Right cardiac atrium (tissue), 5 donors: Measurements from ENCODE around the gene CALD1. TPM values are rescaled to one million over a fixed set of nuclear protein-coding genes. Genes with fewer than 3 reads are reported as not detected.

Experiments used
- ATAC-seq, 2 donors: fragments of 200-7000 bp; cut with Tn5 transposase; one replicate each; pipeline versions ENCODE4 v1.8.0 to v1.9.1; 2020; ENCODE audit warnings: moderate library complexity in 2 of 2, mild to moderate bottlenecking in 1 of 2
- DNase-seq, 3 donors: peaks; one replicate each; pipeline ENCODE4 v3.0.0-alpha.2; 2020
- H3K27ac ChIP-seq: one replicate; pipeline ENCODE4 v1.5.1; 2013; ENCODE audit warnings: mild to moderate bottlenecking, low read length, control low read depth, moderate library complexity
- H3K27me3 ChIP-seq: one replicate; pipeline ENCODE4 v1.6.1; 2013; ENCODE audit not compliant: control insufficient read depth, insufficient read depth
- H3K4me1 ChIP-seq: one replicate; pipeline ENCODE4 v1.6.1; 2013; ENCODE audit warnings: low read length; ENCODE audit not compliant: control insufficient read depth, insufficient read depth
- H3K4me3 ChIP-seq: one replicate; pipeline ENCODE4 v1.5.1; 2013; ENCODE audit warnings: low read length, control low read depth
- H3K9me3 ChIP-seq: one replicate; pipeline ENCODE4 v1.6.1; 2013; ENCODE audit warnings: low read length; ENCODE audit not compliant: control insufficient read depth
- WGBS: extraction: QIAGEN DNeasy Blood & Tissue Kit; methylation state at CpG from one replicate; pipeline ENCODE4 v1.1.7; 2013; 5-methylcytosine and 5-hydroxymethylcytosine counted together
- intact Hi-C, 4 donors: fragments of 100-400 bp; cut with DNase I; formaldehyde crosslinking; loops; one replicate each; pipeline versions ENCODE4 v1.11.0 to v1.14.0; 2022 to 2023
- polyA plus RNA-seq: library from polyadenylated mRNA; stranded (reverse); fragments of 200-250 nt; gene quantifications from one replicate; pipeline ENCODE4 v1.2.3, GENCODE V29; 2013
- total RNA-seq, 4 donors: library from RNA; stranded (reverse); fragmentation: NEBNext Ultra II Directional; extraction: Animal tissue kit (Norgen Biotek cat#: 25700); gene quantifications; one replicate each; pipeline ENCODE4 v1.2.1, GENCODE V29; 2021
- donor health status: healthy with polysubstance abuse.
- donor health status: DM: no; HTN: yes; CAD: no.
- donor health status: DM: no; HTN: no; CAD: no.
- donor health status: DM: no; HTN: yes; CAD: no; lungs with severe emphysema.
- donor health status: DM: yes; HTN: yes; CAD: no.

The CALD1 gene
- total and polyA plus RNA-seq, 5 donors: 93.9 to 214 (median 135) TPM

DNA sequence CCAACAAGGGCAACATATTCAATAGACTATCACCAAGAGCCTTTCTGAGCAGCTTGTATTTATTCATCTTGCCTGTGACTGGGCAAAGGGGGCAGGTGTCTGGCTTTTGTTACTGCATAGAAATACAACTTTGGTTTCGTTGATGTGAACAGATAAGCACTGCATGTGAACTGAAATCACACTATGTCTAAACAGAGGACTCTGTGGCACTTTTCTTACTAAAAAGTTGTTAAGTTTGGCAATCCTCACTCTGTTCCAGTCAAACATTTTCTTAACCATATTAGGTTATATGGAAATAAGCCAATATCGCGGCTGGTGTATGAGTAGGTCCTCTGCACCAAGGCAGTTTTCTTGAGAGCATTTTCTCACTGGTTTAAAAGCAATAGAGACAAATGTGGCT lies 48.5 kb downstream of the CALD1 start:
- H3K27me3 ChIP-seq: no peaks in the 10 kb centered on the region
- DNase-seq (no peak), ATAC-seq (peak; percentile 78 to 89)
- 43% methylated on average over 3 of the region's 3 CpGs for WGBS
- H3K9me3 ChIP-seq: no peaks in the 10 kb centered on the region
- H3K27ac ChIP-seq: peak overlapping the region; percentile 84
- no peak overlapping the region for H3K4me3 ChIP-seq
- intact Hi-C loops: no loop called here
- H3K4me1 ChIP-seq: peaks cover 5% of the 10 kb centered on the region

DNA sequence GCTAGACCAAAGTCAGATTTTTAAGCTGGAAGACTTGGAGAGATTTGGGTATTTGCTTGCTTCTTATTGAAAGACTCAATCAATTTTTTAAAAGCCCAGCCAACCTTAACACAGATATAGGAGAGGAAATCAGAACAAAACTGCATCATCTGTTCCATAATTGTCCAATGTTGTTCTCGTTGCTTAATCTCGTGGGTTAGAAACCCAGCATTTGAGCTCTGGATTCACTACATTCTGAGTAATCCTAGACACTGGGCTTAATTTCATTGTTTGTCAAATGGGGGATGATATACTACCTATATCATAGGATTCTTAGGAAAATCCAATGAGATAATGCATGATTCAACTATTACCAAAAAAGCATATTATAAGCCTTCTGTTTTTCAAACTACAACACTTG lies 48.9 kb downstream of the CALD1 start:
- DNase-seq: no peak
- no peaks in the 10 kb centered on the region for H3K9me3 ChIP-seq
- intact Hi-C loops: no loop called here
- no peak overlapping the region for H3K27ac ChIP-seq
- H3K27me3 ChIP-seq: no peaks in the 10 kb centered on the region
- H3K4me3 ChIP-seq: peak overlapping the region; percentile 20
- ATAC-seq: no peak
- WGBS: 45% methylated on average over 2 of the region's 2 CpGs
- peaks cover 5% of the 10 kb centered on the region for H3K4me1 ChIP-seq

DNA sequence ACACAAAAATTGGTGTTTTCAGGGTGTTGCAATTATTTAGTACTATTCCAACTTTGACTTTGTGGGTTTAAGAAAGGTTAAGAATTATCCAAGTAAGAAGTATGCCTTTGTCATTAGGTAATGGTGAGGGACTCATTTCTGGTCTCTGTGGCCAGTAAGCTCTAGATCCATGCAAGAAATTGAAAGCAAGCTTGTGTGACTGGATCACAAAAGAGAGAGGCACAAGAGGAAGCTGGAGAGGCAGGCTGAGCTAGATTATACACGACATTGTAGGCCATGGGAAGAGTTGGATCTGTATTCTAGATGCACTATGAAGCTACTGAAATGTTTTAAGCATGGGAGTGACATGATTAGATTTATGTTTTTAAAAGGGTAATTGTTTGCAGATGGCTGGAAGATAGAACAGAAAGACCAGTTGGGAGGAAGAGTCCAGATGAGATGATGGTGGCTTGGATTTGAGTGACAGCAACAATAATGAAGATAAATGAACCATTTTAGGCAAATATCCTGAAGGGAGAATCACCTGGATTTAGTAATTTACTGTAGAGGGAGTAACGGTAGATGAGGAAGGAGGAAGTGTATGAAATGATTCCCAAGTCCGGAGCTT lies 50.0 kb downstream of the CALD1 start:
- intact Hi-C loops: no loop called here
- 83% methylated on average over 3 of the region's 3 CpGs for WGBS
- ATAC-seq (no peak), DNase-seq (no peak)
- Histone ChIP-seq H3K4me3 (no peak overlapping the region), H3K27me3 (no peaks in the 10 kb centered on the region), H3K4me1 (peaks cover 5% of the 10 kb centered on the region), H3K27ac (no peak overlapping the region), H3K9me3 (no peaks in the 10 kb centered on the region)

- H3K4me1 ChIP-seq: peaks cover 3% of the 10 kb centered on the region
- H3K27me3 ChIP-seq: no peaks in the 10 kb centered on the region
- no peaks in the 10 kb centered on the region for H3K9me3 ChIP-seq
- ATAC-seq: peak; percentile 22 to 78
- H3K27ac ChIP-seq: peak overlapping the region; percentile 76
- 48% methylated on average over 15 of the region's 15 CpGs for WGBS
- peak overlapping the region; percentile 30 for H3K4me3 ChIP-seq
- intact Hi-C loops: no loop called here
- DNase-seq: peak; percentile 69 to 81 (median 76)
Measured at GRCh38 chr7:134831862-134832261, 52.4 kb downstream of the CALD1 start.

GRCh38 chr7:134832367-134832766 lies 52.9 kb downstream of the CALD1 start:
- H3K27ac ChIP-seq: peak overlapping the region; percentile 69
- peaks cover 3% of the 10 kb centered on the region for H3K4me1 ChIP-seq
- H3K4me3 ChIP-seq: no peak overlapping the region
- H3K9me3 ChIP-seq: no peaks in the 10 kb centered on the region
- no peak for ATAC-seq
- H3K27me3 ChIP-seq: no peaks in the 10 kb centered on the region
- DNase-seq: no peak
- intact Hi-C loops: no loop called here
- WGBS: 63% methylated on average over 3 of the region's 3 CpGs

DNA sequence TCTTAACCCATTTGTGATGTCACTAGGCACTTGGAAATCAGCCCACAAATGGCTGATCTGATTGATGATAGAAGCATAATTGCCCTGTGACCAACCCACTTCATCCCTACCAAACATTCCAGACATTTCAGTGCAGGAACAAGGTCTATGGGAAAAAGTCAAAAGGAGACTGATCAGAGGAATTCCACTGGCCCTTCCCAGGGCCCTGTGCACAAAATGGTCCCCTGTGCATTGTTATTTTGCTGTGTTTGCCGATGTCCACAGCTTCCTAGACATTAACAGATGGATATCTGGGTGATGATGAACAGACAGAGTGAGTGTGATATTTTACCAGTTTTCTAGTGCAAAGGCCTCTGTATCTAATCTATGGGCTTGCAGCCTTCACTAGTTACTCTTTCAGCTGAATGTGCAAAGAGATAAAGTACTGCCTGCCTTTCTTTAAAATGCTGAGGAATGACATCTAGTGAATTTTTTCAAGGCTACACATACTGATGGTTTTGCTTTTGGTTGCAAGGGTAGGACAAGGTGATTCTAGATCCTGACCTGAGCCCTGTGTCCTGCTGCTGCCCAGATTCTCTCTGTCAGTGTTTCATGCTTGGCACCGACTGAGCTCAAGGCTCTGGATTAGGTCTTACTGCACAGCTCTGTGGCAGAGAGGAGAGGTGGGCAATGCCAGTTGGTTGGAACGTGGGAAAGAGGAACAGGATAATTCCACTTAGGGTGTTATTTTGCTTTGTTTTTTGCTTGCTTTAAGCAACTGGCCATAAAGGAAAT lies 55.4 kb downstream of the CALD1 start:
- Histone ChIP-seq H3K27me3 (no peaks in the 10 kb centered on the region), H3K27ac (peak overlapping the region; percentile 86), H3K4me1 (peaks cover 2% of the 10 kb centered on the region), H3K4me3 (no peak overlapping the region), H3K9me3 (no peaks in the 10 kb centered on the region)
- 33% methylated on average over 3 of the region's 3 CpGs for WGBS
- peak; percentile 44 to 64 for ATAC-seq
- DNase-seq: peak in 1 of 3 donors; percentile 38
- intact Hi-C loops: no loop called here

DNA sequence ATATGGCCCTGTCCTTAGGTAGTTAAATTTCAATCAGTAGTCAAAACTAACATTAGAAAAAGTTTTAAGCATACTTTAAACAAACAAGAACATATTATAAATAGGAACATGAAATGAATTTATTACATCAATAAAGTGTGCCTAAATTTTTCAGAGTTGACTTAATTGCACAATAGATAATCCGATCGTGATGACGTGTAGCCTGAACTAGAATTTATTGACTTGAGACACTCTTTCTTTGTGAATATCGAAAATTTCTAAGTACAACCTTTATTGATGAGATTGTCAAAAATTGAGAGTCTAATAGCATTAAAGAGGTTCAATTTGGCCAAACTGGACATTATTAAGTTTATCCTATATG lies 56.0 kb downstream of the CALD1 start:
- Histone ChIP-seq H3K4me1 (peaks cover 2% of the 10 kb centered on the region), H3K9me3 (no peaks in the 10 kb centered on the region), H3K4me3 (no peak overlapping the region), H3K27me3 (no peaks in the 10 kb centered on the region), H3K27ac (peak overlapping the region; percentile 68)
- intact Hi-C loops: no loop called here
- ATAC-seq (no peak), DNase-seq (no peak)
- WGBS: 62% methylated on average over 4 of the region's 4 CpGs

DNA sequence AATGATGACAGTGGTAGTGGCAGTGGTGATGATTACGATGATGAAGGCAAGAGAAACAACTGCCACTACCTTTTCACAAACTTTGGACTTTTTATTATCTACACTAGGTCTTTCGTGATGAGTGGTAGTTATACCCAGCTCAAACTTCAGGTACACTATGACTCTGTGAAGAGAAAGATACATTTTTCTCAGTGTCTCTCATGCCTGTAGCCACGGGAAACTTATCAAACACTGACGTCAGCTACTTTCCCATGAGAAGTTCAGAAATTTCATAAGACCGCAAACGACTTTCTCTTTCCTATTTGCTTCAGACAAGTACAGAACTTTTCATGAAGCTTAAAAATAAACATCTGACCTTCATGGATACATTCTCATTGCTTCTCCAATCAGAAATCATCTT lies 57.0 kb downstream of the CALD1 start:
- H3K27me3 ChIP-seq: no peaks in the 10 kb centered on the region
- peaks cover 2% of the 10 kb centered on the region for H3K4me1 ChIP-seq
- ATAC-seq: peak; percentile 51 to 65

GRCh38 chr7:134839298-134839697 lies 59.9 kb downstream of the CALD1 start:
- H3K4me1 ChIP-seq: peaks cover 9% of the 10 kb centered on the region
- H3K27ac ChIP-seq: no peak overlapping the region
- H3K27me3 ChIP-seq: no peaks in the 10 kb centered on the region
- ATAC-seq (no peak), DNase-seq (no peak)
- no peaks in the 10 kb centered on the region for H3K9me3 ChIP-seq
- intact Hi-C loops: no loop called here
- no peak overlapping the region for H3K4me3 ChIP-seq

More for the DNA sequence above, 57.0 kb downstream of the CALD1 start:
- Histone ChIP-seq H3K4me3 (no peak overlapping the region), H3K9me3 (no peaks in the 10 kb centered on the region), H3K27ac (no peak overlapping the region)
- WGBS: 54% methylated on average over 6 of the region's 6 CpGs
- DNase-seq: no peak
- intact Hi-C loops: no loop called here

DNA sequence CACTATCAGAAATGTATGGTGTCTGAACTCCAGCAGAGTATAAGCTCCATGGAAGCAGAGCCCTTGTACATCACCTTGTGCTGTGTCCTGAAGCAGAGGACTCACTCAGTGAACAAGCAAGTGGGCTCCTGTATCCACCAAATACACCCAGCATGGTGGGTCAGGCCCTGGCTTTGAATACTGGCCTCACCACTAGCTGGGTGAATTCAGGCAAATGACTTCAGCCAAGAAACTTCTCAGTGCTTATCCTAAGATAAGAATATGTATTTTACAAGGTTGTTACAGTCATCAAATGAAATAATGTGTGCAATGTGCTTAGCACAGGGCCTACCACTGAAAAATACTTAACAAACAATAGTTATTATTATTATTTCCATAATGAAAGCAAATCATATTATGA lies 62.6 kb downstream of the CALD1 start:
- intact Hi-C loops: no loop called here
- peak overlapping the region; percentile 42 for H3K27ac ChIP-seq
- H3K4me1 ChIP-seq: peaks cover 11% of the 10 kb centered on the region
- H3K9me3 ChIP-seq: no peaks in the 10 kb centered on the region
- H3K4me3 ChIP-seq: no peak overlapping the region
- DNase-seq (no peak), ATAC-seq (peak; percentile 19 to 53)
- no peaks in the 10 kb centered on the region for H3K27me3 ChIP-seq

GRCh38 chr7:134842886-134843430 lies 63.5 kb downstream of the CALD1 start:
- intact Hi-C loops: no loop called here
- no peak overlapping the region for H3K4me3 ChIP-seq
- ATAC-seq (peak; percentile 49 to 56), DNase-seq (peak; percentile 33 to 65 (median 45))
- no peaks in the 10 kb centered on the region for H3K27me3 ChIP-seq
- H3K4me1 ChIP-seq: peaks cover 13% of the 10 kb centered on the region
- no peaks in the 10 kb centered on the region for H3K9me3 ChIP-seq
- H3K27ac ChIP-seq: peak overlapping the region; percentile 42
- WGBS: 29% methylated on average over 8 of the region's 8 CpGs
